Mesenchymal stem cell (in vitro differentiated cells and primary cell): ENCODE results near the gene MVB12B. TPM values are rescaled to one million over a fixed set of nuclear protein-coding genes. Genes with fewer than 3 reads are reported as not detected.

Source experiments
- small RNA-seq: library from polyadenylated mRNA; stranded (forward); fragments of <200 nt; extraction: miRNeasy Mini kit (QIAGEN cat#:217004); gene quantifications from one replicate; pipeline ENCODE3, GENCODE V24; 2013; ENCODE audit warnings: low read depth

Gene MVB12B

Small RNA genes lying within 50 kb of the gene (small RNA-seq; reads per million reads assigned to genes)
- gene RF00108 = not detected
